ENCODE results near the gene CYB561D1. TPM values are rescaled to one million over a fixed set of nuclear protein-coding genes. Genes with fewer than 3 reads are reported as not detected.

CYB561D1 gene
- total and polyA plus RNA-seq, 5 donors, result 2.8 to 6.6 (median 5.1) TPM

- Histone ChIP-seq H3K27me3 (ENCODE audit: control insufficient read depth, insufficient read depth) (no peaks in the 10 kb centered on the region), H3K4me3 (ENCODE audit: low read length) (no peak overlapping the region), H3K27ac (ENCODE audit: low read length) (no peak overlapping the region), H3K4me1 (ENCODE audit: control insufficient read depth, insufficient read depth, low read length) (peaks cover 3% of the 10 kb centered on the region), H3K9me3 (ENCODE audit: control insufficient read depth, low read length) (no peaks in the 10 kb centered on the region)
- ATAC-seq (no peak), DNase-seq (peak in 1 of 3 donors; percentile 54)
- intact Hi-C loops (cut with DNase I), result loop anchor here in 2 of 4 donors (10.0 kb wide), 2 partner anchors 231 to 441 kb away; partner anchors contain the start of gene AHCYL1 (in 1 of the 2)
- 87% methylated on average over 24 of the region's 24 CpGs for WGBS
Observed at GRCh38 chr1:109543283-109543987, 49.5 kb downstream of the CYB561D1 start.

DNA sequence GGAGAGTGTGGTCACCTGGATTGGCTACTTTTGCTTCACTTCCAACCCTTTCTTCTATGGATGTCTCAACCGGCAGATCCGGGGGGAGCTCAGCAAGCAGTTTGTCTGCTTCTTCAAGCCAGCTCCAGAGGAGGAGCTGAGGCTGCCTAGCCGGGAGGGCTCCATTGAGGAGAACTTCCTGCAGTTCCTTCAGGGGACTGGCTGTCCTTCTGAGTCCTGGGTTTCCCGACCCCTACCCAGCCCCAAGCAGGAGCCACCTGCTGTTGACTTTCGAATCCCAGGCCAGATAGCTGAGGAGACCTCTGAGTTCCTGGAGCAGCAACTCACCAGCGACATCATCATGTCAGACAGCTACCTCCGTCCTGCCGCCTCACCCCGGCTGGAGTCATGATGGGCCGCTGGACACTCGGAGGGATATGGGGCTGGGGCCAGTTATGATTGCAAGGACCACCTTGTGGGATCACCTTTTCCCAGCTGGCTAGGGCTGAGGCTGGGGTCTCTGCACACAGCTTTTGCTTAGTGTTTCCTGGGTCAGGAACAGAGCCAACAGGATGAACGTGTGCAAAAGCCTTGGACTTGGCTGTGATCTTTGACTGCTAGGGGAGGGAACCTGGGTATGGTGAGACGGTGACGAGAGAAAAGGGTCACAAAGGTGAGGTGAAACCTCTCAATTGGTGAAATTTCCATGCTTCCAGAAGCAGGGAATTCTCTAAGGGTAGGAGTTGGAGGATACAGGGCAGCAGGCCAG is 50.3 kb downstream of the CYB561D1 start:
- intact Hi-C loops (cut with DNase I), result loop anchor here in 3 of 4 donors (2.0 to 10.0 kb wide), 3 partner anchors 229 to 441 kb away; partner anchors contain the start of gene AHCYL1 (in 1 of the 3)
- ATAC-seq (no peak), DNase-seq (peak in 1 of 3 donors; percentile 38)
- no peak overlapping the region for H3K4me3 ChIP-seq (ENCODE audit: low read length)
- H3K27ac ChIP-seq (ENCODE audit: low read length), result no peak overlapping the region
- WGBS, result 61% methylated on average over 14 of the region's 14 CpGs
- H3K27me3 ChIP-seq (ENCODE audit: control insufficient read depth, insufficient read depth), result no peaks in the 10 kb centered on the region
- peaks cover 3% of the 10 kb centered on the region for H3K4me1 ChIP-seq (ENCODE audit: control insufficient read depth, insufficient read depth, low read length)
- no peaks in the 10 kb centered on the region for H3K9me3 ChIP-seq (ENCODE audit: control insufficient read depth, low read length)

- H3K4me3 ChIP-seq (ENCODE audit: low read length), result peak overlapping the region; percentile 25
- H3K27me3 ChIP-seq (ENCODE audit: control insufficient read depth, insufficient read depth), result no peaks in the 10 kb centered on the region
- WGBS, result 30% methylated on average over 5 of the region's 5 CpGs
- H3K4me1 ChIP-seq (ENCODE audit: control insufficient read depth, insufficient read depth, low read length), result peaks cover 3% of the 10 kb centered on the region
- DNase-seq, result peak; percentile 87 to 92 (median 90)
- ATAC-seq, result peak; percentile 69 to 73
- H3K27ac ChIP-seq (ENCODE audit: low read length), result peak overlapping the region; percentile 70
- intact Hi-C loops (cut with DNase I), result loop anchor here (2.0 to 10.0 kb wide), 7 partner anchors 82 to 438 kb away; partner anchors contain the start of gene AHCYL1 (in 2 of the 4)
- no peaks in the 10 kb centered on the region for H3K9me3 ChIP-seq (ENCODE audit: control insufficient read depth, low read length)
Observed at GRCh38 chr1:109546311-109547109, 52.6 kb downstream of the CYB561D1 start.

GRCh38 chr1:109547463-109548320 is 53.8 kb downstream of the CYB561D1 start:
- H3K4me1 ChIP-seq (ENCODE audit: control insufficient read depth, insufficient read depth, low read length), result peaks cover 3% of the 10 kb centered on the region
- DNase-seq (peak in 1 of 3 donors; percentile 62), ATAC-seq (peak; percentile 16 to 22)
- H3K9me3 ChIP-seq (ENCODE audit: control insufficient read depth, low read length), result no peaks in the 10 kb centered on the region
- 12% methylated on average over 22 of the region's 22 CpGs for WGBS
- H3K27me3 ChIP-seq (ENCODE audit: control insufficient read depth, insufficient read depth), result no peaks in the 10 kb centered on the region
- peak overlapping the region; percentile 98 for H3K27ac ChIP-seq (ENCODE audit: low read length)
- peak overlapping the region; percentile 75 for H3K4me3 ChIP-seq (ENCODE audit: low read length)
- intact Hi-C loops (cut with DNase I), result loop anchor here (2.0 to 10.0 kb wide), 7 partner anchors 81 to 437 kb away; partner anchors contain the start of gene AHCYL1 (in 2 of the 4)

GRCh38 chr1:109548321-109549267 is 54.7 kb downstream of the CYB561D1 start, which contains the start of gene GNAI3:
TSS of gene GNAI3 (plus strand) at chr1:109548615. CDS start at chr1:109548721, 106 bp downstream.
- H3K4me1 ChIP-seq (ENCODE audit: control insufficient read depth, insufficient read depth, low read length), result peaks cover 3% of the 10 kb centered on the region
- WGBS, result under 1% methylated on average over 68 of the region's 68 CpGs

More at GRCh38 chr1:109548321-109549267, 54.7 kb downstream of the CYB561D1 start, which contains the start of gene GNAI3:
- intact Hi-C loops (cut with DNase I), result loop anchor here (5.0 to 10.0 kb wide), 6 partner anchors 84 to 436 kb away; partner anchors contain the start of gene AHCYL1 (in 2 of the 4)
- peak within 1 kb of the TSS; percentile 75 for H3K4me3 ChIP-seq (ENCODE audit: low read length)
- no peaks in the 10 kb centered on the region for H3K27me3 ChIP-seq (ENCODE audit: control insufficient read depth, insufficient read depth)
- no peaks in the 10 kb centered on the region for H3K9me3 ChIP-seq (ENCODE audit: control insufficient read depth, low read length)
- ATAC-seq, result peak; percentile 97 to 98
- peak within 1 kb of the TSS; percentile 98 for H3K27ac ChIP-seq (ENCODE audit: low read length)
- DNase-seq, result peak; percentile 97 to 98 (median 98)

Other genes with a start within 250 kb of the CYB561D1 start
- gene CELSR2, start 244.6 kb upstream of the CYB561D1 start, total RNA-seq, result 10 to 100 TPM; 19.1 to 33.2 (median 28.4) TPM
- 16.0 TPM for gene CELSR2, start 244.6 kb upstream of the CYB561D1 start, polyA plus RNA-seq
- 1 to 10 TPM; 1.6 to 4.6 (median 2.3) TPM for gene PSRC1, start 210.9 kb upstream of the CYB561D1 start, total RNA-seq
- 2.8 TPM for gene PSRC1, start 210.9 kb upstream of the CYB561D1 start, polyA plus RNA-seq
- gene MYBPHL, start 187.1 kb upstream of the CYB561D1 start, total RNA-seq, result 100 to 1,000 TPM; 115 to 521 (median 226) TPM
- gene MYBPHL, start 187.1 kb upstream of the CYB561D1 start, polyA plus RNA-seq, result 322 TPM
- 100 to 1,000 TPM; 119 to 170 (median 138) TPM for gene SORT1, start 96.2 kb upstream of the CYB561D1 start, total RNA-seq
- 57.6 TPM for gene SORT1, start 96.2 kb upstream of the CYB561D1 start, polyA plus RNA-seq
- 10 to 100 TPM; 49.1 to 60.2 (median 55.9) TPM for gene PSMA5, start 67.6 kb upstream of the CYB561D1 start, total RNA-seq
- 49.8 TPM for gene PSMA5, start 67.6 kb upstream of the CYB561D1 start, polyA plus RNA-seq
- gene SYPL2, start 27.5 kb upstream of the CYB561D1 start, total RNA-seq, result 10 to 100 TPM in 2 of 4 donors, 1 to 10 TPM in 2; 8.9 to 12.9 (median 10.3) TPM
- 7.9 TPM for gene SYPL2, start 27.5 kb upstream of the CYB561D1 start, polyA plus RNA-seq
- gene ATXN7L2, start 10.2 kb upstream of the CYB561D1 start, total RNA-seq, result 1 to 10 TPM; 1.4 to 3.3 (median 2.0) TPM
- gene ATXN7L2, start 10.2 kb upstream of the CYB561D1 start, polyA plus RNA-seq, result 2.6 TPM
- gene AMIGO1, start 15.6 kb downstream of the CYB561D1 start, total RNA-seq, result 10 to 100 TPM in 3 of 4 donors, 1 to 10 TPM in 1; 9.7 to 14.2 (median 12.9) TPM
- 5.3 TPM for gene AMIGO1, start 15.6 kb downstream of the CYB561D1 start, polyA plus RNA-seq
- gene GPR61, start 45.8 kb downstream of the CYB561D1 start, total RNA-seq, result 1 to 10 TPM in 1 of 4 donors, under 1 TPM in 3; 0.22 to 1.4 (median 0.69) TPM
- 0.14 TPM for gene GPR61, start 45.8 kb downstream of the CYB561D1 start, polyA plus RNA-seq
- gene GNAI3, start 54.5 kb downstream of the CYB561D1 start, total RNA-seq, result 1 to 10 TPM; 2.6 to 4.7 (median 3.0) TPM
- 1.6 TPM for gene GNAI3, start 54.5 kb downstream of the CYB561D1 start, polyA plus RNA-seq
- not detected for gene GNAT2, start 125.5 kb downstream of the CYB561D1 start, total RNA-seq
- not detected for gene GNAT2, start 125.5 kb downstream of the CYB561D1 start, polyA plus RNA-seq
- 10 to 100 TPM; 18.8 to 26.1 (median 23.4) TPM for gene AMPD2, start 125.7 kb downstream of the CYB561D1 start, total RNA-seq
- gene AMPD2, start 125.7 kb downstream of the CYB561D1 start, polyA plus RNA-seq, result 8.4 TPM
- gene GSTM4, start 162.0 kb downstream of the CYB561D1 start, total RNA-seq, result 10 to 100 TPM; 31.2 to 57.8 (median 39.4) TPM
- 47.9 TPM for gene GSTM4, start 162.0 kb downstream of the CYB561D1 start, polyA plus RNA-seq
- 10 to 100 TPM; 50.3 to 92.8 (median 72.6) TPM for gene GSTM2, start 174.0 kb downstream of the CYB561D1 start, total RNA-seq
- gene GSTM2, start 174.0 kb downstream of the CYB561D1 start, polyA plus RNA-seq, result 99.5 TPM
- 10 to 100 TPM in 1 of 4 donors, not detected in 3; 31.1 TPM for gene GSTM1, start 193.7 kb downstream of the CYB561D1 start, total RNA-seq
- 38.9 TPM for gene GSTM1, start 193.7 kb downstream of the CYB561D1 start, polyA plus RNA-seq
- gene GSTM5, start 218.2 kb downstream of the CYB561D1 start, total RNA-seq, result 10 to 100 TPM in 2 of 4 donors, 1 to 10 TPM in 2; 5.3 to 13.7 (median 10.0) TPM
- 7.8 TPM for gene GSTM5, start 218.2 kb downstream of the CYB561D1 start, polyA plus RNA-seq
- gene GSTM3, start 246.9 kb downstream of the CYB561D1 start, total RNA-seq, result 100 to 1,000 TPM in 2 of 4 donors, 10 to 100 TPM in 2; 65.5 to 150 (median 112) TPM
- 279 TPM for gene GSTM3, start 246.9 kb downstream of the CYB561D1 start, polyA plus RNA-seq

All from right cardiac atrium (tissue), 5 donors.